Renal cortical epithelial cell (primary cell): Measurements from ENCODE around the gene LCAT. TPM values are rescaled to one million over a fixed set of nuclear protein-coding genes. Genes with fewer than 3 reads are reported as not detected.
"Not testable (repeated sequence)": the region's sequence is repeated elsewhere in the genome, so short reads cannot be mapped to it uniquely, and the experiment has no call there.

Source experiments
- DNase-seq: peaks from one replicate; pipeline ENCODE4 v3.0.0-alpha.2; 2011; ENCODE audit warnings: low read depth
- total RNA-seq: library from RNA; depleted of rRNA; stranded (reverse); fragments of >200 nt; gene quantifications from 2 replicates; pipeline ENCODE4 v1.2.3, GENCODE V29; 2014

LCAT gene
- total RNA-seq, 1 donor from 2014 or later: 5.8 TPM

DNA sequence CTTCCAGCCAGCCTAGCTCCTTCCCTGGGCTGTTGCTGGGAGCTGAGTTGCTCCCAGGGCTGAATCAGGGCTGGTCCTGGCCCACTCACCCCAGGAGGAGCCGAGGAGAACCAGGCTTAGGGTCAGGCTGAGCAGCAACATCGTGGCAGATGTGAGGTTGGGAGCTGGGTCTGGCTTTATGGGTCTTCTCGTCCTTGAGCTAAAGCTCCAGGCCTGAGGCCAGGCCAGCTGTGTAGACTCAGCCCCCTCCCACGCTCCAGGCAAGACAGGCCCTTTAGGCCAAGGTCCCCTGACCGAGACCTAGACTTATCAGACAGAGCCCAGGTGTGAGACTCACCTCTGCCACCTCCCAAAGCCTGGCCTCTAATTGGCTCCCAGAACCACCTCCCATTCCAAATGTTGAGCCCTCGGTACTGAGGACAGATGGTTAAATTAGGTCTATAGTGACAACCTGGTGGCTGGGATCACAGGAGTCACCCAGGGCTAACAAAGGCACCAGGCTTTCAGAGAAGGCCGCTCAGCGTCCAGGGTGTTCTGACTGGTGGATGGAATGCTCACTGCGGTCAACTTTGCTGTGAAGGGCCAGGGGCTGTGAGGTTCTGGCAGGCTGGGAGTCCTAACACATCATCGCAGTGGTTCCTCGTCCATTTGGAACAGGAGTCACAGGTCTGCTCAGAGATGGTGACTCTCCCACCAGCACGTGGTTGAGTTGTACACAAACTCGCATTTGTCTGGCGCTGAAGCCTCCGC, 12.0 kb downstream of the LCAT start, which contains the start of gene CTRL:
TSS of gene CTRL (minus strand) at position 151 of the 750 bp plus-strand sequence. CDS start at position 141, 10 bp downstream.
- DNase-seq: no peak

DNA sequence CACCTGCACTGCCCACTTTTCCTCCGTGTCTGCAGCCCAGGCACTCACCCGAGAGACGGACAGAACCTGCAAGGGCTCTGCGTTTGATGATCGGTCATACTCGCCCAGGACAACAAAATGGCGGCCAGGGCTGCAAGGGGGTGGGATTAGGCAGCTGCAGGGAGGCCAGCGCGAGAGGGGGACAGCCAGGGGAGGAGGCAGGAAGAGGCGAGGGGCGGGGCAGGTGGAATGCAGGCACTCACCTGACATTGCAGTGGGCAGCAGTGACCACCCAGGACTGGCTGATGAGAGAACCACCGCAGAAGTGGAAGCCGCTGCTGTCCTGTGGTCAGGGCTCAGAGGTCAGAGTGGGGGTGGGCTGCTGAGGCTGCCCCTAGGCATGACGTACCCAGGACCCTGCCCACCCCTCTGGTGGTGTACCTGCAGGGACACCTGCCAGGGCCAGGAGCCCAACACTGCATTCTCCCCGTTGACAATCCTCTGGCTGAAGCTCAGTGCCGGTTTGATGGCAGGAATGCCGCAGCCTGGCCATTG, 13.2 kb downstream of the LCAT start:
- no peak for DNase-seq

DNA sequence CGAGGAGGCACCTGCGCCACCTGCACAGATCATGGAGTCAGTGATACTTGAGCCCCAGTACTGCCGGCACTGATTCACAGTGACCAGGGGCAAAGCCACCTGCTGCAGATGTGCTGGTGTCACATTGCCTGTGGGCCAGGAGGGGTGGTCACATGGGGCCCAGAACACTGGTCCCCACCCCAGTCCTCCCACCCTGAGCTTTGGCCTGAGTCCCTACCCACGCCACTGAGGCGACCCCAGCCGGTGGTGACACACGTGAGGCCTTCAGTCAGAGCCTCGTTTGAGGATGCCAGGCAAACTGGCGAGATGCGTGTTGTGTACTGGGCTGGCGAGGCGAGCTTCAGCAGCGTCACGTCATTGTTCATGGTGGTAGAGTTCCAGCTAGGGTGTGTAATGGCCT, 13.7 kb downstream of the LCAT start:
- no peak for DNase-seq

DNA sequence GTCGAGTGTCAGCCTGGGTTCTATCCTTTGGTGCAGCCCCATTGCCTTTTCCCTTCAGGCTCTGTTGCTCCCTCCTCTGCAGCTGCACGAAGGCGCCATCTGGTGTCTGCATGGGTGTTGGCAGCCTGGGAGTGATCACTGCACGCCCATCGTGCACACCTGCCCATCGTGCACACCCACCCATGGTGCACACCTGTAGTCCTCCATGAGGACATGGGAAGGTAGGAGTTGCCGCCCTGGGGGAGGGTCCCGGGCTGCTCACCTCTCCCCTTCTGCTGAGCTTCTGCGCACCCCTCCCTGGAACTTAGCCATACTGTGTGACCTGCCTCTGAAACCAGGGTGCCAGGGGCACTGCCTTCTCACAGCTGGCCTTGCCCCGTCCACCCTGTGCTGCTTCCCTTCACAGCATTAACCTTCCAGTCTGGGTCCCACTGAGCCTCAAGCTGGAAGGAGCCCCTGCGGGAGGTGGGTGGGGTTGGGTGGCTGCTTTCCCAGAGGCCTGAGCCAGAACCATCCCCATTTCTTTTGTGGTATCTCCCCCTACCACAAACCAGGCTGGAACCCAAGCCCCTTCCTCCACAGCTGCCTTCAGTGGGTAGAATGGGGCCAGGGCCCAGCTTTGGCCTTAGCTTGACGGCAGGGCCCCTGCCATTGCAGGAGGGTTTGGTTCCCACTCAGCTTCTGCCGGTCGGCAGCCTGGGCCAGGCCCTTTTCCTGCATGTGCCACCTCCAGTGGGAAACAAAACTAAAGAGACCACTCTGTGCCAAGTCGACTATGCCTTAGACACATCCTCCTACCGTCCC, 15.2 kb downstream of the LCAT start:
- peak; percentile 32 for DNase-seq

DNA sequence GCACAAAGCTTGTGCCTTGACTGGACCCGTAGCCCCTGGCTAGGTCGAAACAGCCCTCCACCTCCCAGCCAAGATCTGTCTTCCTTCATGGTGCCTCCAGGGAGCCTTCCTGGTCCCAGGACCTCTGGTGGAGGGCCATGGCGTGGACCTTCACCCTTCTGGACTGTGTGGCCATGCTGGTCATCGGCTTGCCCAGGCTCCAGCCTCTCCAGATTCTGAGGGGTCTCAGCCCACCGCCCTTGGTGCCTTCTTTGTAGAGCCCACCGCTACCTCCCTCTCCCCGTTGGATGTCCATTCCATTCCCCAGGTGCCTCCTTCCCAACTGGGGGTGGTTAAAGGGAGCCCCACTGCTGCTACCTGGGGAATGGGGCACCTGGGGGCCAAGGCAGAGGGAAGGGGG, 15.8 kb downstream of the LCAT start:
- no peak for DNase-seq

DNA sequence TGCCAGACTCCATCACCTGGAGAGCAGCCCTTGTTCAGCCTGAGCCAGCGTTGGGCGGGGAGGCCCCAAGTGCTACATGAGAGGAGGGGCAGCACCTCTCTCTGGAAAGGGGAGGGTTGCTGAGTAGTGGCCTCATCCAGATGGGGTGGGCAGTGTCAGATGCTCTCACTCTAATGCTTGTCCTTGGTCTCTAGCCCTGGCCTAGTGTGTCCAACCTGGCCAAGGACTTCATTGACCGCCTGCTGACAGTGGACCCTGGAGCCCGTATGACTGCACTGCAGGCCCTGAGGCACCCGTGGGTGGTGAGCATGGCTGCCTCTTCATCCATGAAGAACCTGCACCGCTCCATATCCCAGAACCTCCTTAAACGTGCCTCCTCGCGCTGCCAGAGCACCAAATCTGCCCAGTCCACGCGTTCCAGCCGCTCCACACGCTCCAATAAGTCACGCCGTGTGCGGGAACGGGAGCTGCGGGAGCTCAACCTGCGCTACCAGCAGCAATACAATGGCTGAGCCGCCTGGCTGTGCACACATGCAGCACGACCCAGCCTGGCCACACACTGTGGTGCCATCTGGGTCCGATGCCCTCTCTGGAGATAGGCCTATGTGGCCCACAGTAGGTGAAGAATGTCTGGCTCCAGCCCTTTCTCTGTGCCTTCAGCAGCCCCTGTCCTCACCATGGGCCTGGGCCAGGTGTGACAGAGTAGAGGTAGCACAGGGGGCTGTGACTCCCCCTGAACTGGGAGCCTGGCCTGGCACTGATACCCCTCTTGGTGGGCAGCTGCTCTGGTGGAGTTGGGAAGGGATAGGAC, 16.6 kb downstream of the LCAT start:
- no peak for DNase-seq

DNA sequence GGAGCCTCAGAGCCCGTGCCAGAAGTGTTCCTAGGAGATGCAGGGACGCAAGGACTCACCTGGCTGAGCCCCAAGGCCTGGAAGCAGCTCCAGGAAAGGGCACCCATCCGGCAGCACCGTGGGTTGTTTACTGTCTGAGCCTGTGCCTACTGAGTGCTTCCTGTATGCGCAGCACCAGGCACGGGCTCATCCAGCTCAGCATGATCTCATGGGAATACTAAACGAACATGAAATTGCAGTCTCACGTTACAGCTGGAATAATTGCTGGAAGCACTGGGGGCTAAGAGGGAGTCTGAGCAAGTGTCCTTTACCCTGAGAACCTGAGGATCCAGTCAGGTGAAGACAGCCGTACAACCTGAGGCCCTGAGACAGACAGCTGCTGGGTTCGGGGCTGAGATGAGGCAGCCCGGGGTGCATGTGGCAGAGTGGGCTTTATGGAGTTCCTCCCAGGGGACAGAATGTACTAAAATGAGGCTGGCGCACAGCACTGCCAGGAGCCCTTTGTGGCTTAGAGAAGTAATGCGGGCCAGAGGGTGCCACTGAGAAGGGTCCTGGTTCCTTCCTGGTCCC, 17.7 kb downstream of the LCAT start:
- no peak for DNase-seq

DNA sequence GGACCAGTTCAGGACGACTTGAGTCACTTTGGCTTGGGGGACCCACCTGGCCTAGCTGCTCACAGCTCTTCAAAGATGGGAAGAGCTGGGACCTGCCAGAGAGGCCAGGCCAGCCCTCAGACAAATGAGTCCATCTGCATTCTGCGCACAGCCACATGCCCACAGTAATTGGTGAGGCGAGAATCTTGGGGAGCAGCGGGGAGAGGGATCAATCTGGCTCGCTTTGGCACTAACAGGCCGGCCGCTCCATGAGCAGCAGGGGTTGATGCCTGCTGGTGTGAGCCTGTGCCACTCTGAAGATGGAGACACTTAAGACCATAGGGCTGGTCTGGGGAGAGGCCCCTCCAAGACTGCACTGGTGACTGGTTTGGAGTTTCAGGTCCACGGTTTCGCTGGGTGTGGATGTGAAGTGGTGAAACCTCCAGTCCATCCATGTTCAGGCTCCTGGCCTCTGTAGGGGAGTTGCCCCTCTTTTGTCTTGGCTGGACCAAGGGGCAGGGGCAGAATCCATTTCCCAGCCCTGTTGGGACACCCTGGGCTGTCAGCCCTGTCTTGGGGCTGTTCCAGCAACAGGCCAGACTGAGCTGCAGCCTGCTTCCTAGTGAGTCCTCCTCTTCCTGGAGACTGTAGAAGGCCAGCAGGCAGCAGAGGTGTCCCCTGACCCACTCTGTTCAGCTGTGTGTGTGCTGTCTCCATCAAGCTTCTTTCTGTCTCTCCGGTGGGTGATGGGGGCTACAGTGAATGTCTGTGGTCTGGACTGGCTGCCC, 19.6 kb downstream of the LCAT start:
- DNase-seq: no peak

DNA sequence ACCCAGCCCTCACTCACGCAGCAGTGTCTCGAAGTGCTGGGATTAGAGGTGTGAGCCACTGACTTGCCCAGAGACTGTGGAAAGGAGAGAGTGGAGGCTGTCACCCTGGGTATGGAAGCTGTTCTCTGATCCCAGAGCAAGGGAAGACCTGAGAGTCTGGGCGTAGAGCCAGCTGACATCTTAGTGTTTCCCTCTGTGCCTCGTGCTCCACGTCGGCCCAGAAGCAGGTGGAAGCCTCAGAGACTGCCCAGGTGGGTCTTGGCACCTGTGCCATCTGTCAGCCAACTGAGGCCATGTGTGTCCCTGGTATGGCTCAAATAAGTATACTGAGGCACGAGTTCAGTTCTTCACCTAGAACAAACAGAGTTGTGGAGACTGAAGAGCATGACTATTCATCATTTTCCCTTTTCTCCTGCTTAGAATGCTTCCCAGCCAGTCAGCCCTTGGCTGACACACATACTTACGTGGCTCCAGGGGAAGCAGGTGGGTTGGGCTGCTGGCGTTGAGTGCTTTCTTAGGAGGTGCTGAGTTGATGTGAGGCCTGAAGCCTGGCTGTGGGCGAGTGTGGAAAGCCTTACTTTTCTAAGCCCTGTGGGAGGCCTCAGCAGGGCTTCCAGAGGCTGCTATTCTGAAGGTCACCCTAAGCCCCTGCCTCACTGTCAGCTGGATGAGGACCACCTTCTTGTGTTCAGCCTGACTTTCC, 20.4 kb downstream of the LCAT start:
- DNase-seq: no peak

DNA sequence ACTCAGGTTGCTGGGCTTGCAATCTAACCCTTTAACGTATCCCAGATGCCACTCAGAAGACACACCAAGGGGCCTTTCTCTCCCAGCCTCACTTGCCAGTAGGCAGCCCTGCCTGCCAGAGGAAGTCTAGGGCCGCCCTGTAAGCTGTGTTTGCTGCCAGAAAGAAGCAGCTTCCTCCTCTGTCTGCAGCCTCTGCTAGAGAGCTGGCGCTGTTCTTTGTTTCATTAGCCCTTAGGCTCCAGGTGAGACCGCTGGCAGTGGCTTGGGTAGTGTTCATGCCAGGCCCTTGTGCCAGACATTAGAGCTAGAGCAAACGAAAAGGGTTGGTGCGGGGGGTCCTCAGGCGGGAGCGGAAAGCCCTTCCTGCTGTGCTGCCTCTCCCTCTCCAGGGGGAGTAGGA, 21.2 kb downstream of the LCAT start:
- DNase-seq: no peak

DNA sequence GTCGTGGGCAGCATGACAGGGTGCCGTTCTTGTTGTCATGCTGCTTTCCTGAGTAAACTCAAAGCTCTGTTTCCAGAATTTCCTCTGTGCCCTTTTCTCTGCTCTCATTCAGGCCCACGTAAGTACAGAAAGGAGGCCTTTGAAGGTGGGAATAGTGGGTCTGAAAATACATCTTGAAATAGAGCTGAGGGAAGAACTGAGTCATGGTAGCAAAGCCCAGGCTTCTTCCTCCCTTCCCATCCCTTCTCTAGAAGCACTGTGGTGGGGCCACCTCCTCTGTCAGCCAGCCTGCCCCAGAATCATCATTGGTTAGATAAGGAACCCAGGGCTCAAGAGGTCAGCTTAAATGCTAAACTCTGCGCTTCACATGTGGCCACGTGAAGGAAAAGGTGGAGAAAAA, 21.7 kb downstream of the LCAT start:
- no peak for DNase-seq

DNA sequence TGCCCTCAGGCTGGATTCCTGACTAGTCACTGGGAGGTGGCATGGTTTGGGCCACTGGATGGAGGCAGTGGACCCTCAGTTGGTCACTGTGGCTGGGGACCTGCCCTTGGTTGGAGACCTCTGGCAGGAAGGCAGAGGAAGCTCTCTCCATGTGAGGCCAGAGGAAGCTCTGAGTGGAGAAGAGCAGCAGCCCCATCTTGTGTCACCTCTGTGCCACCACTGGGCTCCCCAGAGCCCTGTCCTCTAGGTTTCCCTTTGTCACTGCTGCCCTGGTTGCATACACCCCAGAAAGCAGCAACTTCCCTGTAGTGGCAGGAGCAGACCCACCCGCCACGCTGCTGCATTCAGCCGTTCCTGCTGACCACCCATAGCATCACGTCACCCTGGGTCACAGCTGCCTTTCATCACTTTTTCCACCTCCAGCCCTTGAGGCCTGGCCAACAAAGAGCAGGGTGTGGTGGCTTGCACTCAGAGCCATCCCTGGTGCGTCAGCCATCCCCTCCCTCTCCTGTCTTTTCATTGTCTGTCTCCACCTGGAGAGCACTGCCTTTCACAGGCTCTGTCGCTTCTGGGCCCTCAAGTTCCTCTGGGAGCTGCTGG, 24.2 kb downstream of the LCAT start:
- DNase-seq: no peak

DNA sequence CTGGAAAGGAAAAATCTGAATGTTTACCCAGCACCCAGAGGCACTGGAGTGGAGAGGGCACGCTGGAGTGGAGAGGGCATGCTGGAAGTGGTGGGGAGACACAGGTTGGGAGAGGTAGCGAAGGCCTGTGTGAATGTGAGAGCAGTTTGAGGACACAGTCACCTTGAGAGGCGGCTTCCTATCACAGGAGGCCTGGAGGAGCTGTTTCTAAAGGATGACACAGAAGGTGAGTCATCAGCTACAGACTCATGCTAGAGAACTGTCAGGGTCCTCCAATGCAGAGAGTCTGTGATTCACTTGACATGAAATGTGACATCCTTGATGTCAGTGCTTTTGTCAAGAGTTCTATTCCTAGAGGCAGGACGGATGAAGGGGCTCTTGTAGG, 26.1 kb downstream of the LCAT start:
- DNase-seq: peak; percentile 84

DNA sequence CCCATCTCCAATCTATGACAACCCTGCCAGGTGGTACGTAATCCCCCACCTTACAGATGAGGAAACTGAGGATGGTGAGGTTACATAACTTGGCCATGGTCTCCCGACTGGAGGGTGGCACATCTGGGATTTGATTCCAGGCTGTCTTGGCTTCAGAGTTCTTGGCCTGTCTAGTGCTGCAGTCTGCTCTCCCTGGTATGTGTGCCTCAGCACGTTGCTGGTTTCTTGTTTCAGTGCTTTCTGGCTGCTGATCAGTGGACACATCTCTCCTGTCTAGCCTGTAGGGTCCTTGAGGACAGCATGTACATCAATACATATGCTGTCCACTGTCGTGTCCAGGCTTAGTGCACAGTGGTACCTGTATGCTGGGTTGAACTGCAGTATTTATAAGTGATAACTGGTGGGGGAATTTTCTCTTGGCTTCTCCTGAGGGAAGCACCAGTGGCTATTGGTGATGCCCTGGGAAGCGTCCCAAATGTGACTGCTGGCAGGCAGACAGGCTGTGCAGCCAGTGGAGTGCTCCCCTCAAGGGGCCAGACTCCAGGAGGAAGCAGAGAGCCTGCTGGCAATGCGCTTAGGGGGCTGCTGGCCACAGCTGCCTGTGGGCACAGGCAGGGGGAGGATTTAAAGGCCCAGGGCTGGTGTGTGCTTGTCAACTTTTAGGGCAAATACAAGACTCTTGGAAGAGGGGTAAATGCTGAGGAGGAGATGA, 26.6 kb downstream of the LCAT start:
- no peak for DNase-seq

DNA sequence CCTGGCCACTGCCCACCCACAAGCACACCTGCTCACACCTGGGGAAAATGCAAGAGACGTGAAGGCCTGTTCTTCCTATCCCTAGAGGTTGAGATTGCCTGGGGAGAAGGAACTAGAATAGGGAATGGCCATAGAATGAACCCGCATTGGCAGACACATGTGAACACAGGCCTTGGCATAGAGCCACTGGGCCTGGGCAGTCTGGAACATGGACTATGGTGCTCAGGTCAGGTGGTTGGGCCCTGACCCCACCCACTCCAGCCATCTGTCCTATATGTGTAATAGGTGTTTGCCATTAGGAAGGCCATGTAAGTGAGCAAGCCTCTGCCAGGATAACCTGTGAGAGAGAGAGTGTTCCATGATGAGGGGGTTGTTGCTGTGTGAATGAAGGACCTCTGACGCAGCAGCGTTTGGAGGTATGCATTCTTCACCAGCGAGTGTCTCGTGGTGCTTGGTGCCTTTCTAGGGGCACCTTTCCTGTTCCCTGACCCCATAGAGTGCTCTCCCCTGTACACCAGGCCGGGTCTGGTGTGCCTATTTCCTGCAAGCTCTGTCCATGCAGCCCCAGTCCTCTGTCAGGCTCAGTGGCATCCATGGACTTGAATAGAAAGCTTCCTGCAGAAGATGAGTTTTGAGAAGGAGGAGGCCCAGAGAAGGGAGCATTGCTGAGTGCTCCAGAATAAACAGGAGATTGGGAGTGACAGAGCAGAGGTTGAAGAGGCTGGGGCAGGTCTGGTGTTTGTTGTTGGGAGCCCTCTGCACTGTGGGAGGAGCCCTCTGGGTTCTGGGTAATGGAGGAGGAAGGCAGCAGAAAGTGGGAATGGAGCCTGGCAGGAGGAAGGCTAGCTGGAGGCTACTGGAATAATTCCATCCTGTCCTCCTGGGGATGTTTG, 27.8 kb downstream of the LCAT start:
- no peak for DNase-seq

DNA sequence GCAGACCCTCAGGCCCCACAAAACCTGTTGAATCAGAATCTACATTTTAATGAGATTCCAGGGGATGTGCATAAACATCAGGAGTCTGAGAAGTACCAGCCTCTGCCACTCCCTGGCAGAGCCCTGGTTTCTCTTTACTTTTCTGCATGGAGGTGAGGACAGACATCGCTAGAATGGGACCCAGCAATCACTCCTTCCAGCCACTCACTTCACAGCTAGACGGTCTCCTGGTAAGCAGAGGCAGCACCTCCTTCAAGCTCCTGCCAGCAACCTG, 28.5 kb downstream of the LCAT start:
- not testable (repeated sequence) for DNase-seq

DNA sequence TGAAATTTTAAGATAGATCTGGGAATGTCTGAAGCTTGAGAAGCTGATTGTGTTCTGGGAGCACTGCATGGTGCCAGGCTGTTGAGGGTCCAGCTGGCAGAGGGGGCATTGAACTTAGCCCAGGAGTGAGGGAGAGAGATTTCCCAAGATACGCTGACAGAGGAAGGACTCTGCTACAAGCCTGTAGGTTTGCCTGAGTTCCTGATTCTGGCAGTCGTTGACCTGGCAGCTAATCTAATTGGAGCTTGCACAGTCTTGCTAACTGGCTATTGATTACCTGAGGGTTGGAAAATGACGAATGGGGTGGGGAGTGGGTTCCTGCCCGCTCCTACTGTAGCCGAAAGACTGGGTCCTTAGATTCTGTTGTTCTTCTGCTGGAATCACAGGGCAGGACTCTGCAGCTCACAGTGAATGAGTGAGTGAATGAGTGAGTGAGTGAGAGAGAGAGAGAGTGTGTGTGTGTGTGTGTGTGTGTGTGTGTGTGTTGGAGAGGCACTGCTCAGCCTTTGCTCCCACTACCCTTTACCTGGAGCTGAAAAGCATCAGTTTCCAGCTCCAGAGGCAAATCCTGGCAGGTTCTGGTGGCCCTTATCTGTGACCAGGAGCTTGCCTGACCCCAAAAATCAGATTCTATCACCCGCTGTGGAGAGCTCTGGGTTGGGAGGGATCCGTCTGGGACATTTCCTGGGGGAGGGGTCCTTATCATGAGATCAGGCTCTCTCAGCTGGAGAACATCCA, 29.0 kb downstream of the LCAT start:
- no peak for DNase-seq

DNA sequence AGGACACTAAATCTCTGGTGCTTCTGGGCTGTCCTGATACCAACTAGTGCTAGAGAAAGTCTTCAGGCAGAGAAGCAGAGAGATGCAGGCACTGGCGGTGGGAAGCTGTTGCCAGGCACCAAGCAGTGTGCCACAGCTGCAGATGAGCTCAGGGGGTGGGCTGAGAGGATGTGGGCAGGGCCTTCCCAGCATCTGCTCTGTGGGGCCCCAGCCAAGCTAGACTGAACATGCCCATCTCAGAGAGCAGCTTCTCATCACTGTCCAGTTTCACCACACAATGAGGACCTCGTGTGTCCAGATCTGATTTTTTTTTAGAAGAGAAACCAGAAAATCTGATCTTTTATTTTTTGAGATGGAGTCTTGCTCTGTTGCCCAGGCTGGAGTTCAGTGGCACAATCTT, 33.8 kb downstream of the LCAT start:
- DNase-seq: no peak
